Measurements from ENCODE around the gene DDX18. TPM values are rescaled to one million over a fixed set of nuclear protein-coding genes. Genes with fewer than 3 reads are reported as not detected.

DDX18 gene
- total RNA-seq, 2 experiments from 2014 or later: 68.5 to 160 TPM

DNA sequence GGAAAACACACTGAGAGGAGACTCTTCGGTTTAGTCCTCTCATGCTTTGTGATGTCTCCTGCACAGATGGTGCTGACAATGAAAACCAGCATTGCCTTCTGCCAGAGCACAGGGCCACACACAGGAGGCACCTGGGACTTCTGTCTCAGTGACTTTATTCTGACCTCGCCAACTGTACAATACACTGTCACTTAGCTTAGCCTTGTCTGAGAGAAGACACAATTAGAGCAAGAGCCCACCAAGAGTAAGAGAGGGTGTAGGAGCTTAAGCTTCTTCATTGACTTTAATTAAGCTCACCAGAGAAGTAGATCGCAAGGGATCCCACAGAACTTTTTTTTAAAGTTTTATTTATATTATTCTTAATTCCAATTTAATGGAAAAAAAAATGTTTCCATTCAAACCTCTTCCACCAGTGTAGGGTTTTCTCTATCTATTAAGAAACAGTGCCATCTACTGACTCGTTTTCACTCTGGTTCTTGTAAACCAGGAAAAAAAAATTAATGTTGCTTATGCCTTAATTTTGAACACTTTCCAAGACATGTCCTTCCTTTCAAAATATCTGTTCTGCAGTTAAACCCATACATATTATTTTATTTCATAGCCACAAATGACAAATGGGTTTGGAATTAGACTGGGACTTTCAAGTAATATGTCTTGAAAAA lies 42.4 kb upstream of the DDX18 start:
- no peak overlapping the region for H3K27ac ChIP-seq (ENCODE audit: low read depth, low read length, poor library complexity, severe bottlenecking)
- no peaks in the 10 kb centered on the region for H3K9me2 ChIP-seq (ENCODE audit: insufficient read depth, low read length)
- BruUV-seq (replicated peaks): no TSS peak
- TF ChIP-seq EZH2phosphoT487 (IDR thresholded peaks at IDR 0.05; ENCODE audit: borderline replicate concordance, low read depth, low read length) (no peak), CTCF (conservative IDR thresholded peaks at IDR 0.05; ENCODE audit: low read length) (peak; percentile 78)
- CTCF ChIA-PET (ENCODE audit: unreplicated experiment): interaction anchor here (0.6 kb wide), 1 partner anchor 714 kb away, joined by 3 read pairs; no protein-coding TSS in a partner anchor
- H3K9me3 ChIP-seq (ENCODE audit: low read length): no peaks in the 10 kb centered on the region
- H3K36me3 ChIP-seq (ENCODE audit: insufficient read depth, low read length): no peaks in the 10 kb centered on the region
- no peak overlapping the region for H3K4me3 ChIP-seq (ENCODE audit: low read depth, low read length, poor library complexity, severe bottlenecking)
- no peak overlapping the region for H3K4me2 ChIP-seq (ENCODE audit: low read length)
- H2AFZ ChIP-seq (ENCODE audit: low read length): no peak overlapping the region
- intact Hi-C loops (cut with micrococcal nuclease; ENCODE audit: unreplicated experiment): loop anchor here (2.0 kb wide), 1 partner anchor 301 kb away; no protein-coding TSS in a partner anchor
- H3K4me1 ChIP-seq (ENCODE audit: insufficient read depth, low read length, poor library complexity, severe bottlenecking): no peaks in the 10 kb centered on the region
- peak; percentile 29 for DNase-seq (ENCODE audit: low spot score)
- no peaks in the 10 kb centered on the region for H3K79me2 ChIP-seq (ENCODE audit: insufficient read depth, low read depth, low read length)
- H4K20me1 ChIP-seq (ENCODE audit: insufficient read depth, low read length): no peaks in the 10 kb centered on the region
- POLR2A ChIA-PET: interaction anchor here (0.7 kb wide), 2 partner anchors 76 to 807 kb away, joined by 3 read pairs; no protein-coding TSS in a partner anchor

DNA sequence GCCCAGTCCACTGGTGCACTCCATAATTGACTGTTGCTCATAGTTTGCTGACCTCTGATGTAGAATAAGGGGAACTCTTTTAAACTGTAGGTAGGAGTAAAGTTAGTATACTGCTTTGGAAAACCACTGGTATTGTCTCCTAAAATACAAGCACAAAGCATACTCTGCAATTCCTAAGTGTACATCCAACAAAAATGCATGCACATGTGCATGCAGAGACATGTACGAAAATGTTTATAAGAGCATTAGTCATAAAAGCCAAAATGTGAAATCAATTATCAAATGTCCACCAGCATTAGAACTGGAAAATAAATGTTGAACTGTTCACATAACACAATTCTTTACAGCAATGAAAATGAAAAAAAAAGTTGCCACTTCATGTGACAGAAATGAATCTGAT lies 39.8 kb upstream of the DDX18 start:
- H3K4me1 ChIP-seq (ENCODE audit: insufficient read depth, low read length, poor library complexity, severe bottlenecking): no peaks in the 10 kb centered on the region
- no peak overlapping the region for H3K27ac ChIP-seq (ENCODE audit: low read depth, low read length, poor library complexity, severe bottlenecking)
- ChIA-PET POLR2A (no interaction called here), CTCF (ENCODE audit: unreplicated experiment) (no interaction called here)
- H3K4me2 ChIP-seq (ENCODE audit: low read length): no peak overlapping the region
- H4K20me1 ChIP-seq (ENCODE audit: insufficient read depth, low read length): no peaks in the 10 kb centered on the region
- no peaks in the 10 kb centered on the region for H3K36me3 ChIP-seq (ENCODE audit: insufficient read depth, low read length)
- intact Hi-C loops (cut with micrococcal nuclease; ENCODE audit: unreplicated experiment): no loop called here
- H3K9me3 ChIP-seq (ENCODE audit: low read length): no peaks in the 10 kb centered on the region
- no peaks in the 10 kb centered on the region for H3K79me2 ChIP-seq (ENCODE audit: insufficient read depth, low read depth, low read length)
- DNase-seq (ENCODE audit: low spot score): no peak
- no peak overlapping the region for H2AFZ ChIP-seq (ENCODE audit: low read length)
- no TSS peak for BruUV-seq (replicated peaks)
- no peaks in the 10 kb centered on the region for H3K9me2 ChIP-seq (ENCODE audit: insufficient read depth, low read length)
- TF ChIP-seq CTCF (conservative IDR thresholded peaks at IDR 0.05; ENCODE audit: low read length): no peak
- no peak for TF ChIP-seq EZH2phosphoT487 (IDR thresholded peaks at IDR 0.05; ENCODE audit: borderline replicate concordance, low read depth, low read length)
- H3K4me3 ChIP-seq (ENCODE audit: low read depth, low read length, poor library complexity, severe bottlenecking): no peak overlapping the region

- no TSS peak for BruUV-seq (replicated peaks)
These were observed 38.7 kb upstream of the DDX18 start for GRCh38 chr2:117775703-117776219.

More at GRCh38 chr2:117775703-117776219, 38.7 kb upstream of the DDX18 start:
- Histone ChIP-seq H3K9me2 (ENCODE audit: insufficient read depth, low read length) (no peaks in the 10 kb centered on the region), H3K4me3 (ENCODE audit: low read depth, low read length, poor library complexity, severe bottlenecking) (no peak overlapping the region), H3K79me2 (ENCODE audit: insufficient read depth, low read depth, low read length) (no peaks in the 10 kb centered on the region), H2AFZ (ENCODE audit: low read length) (no peak overlapping the region), H3K27ac (ENCODE audit: low read depth, low read length, poor library complexity, severe bottlenecking) (no peak overlapping the region), H3K4me1 (ENCODE audit: insufficient read depth, low read length, poor library complexity, severe bottlenecking) (no peaks in the 10 kb centered on the region), H4K20me1 (ENCODE audit: insufficient read depth, low read length) (no peaks in the 10 kb centered on the region), H3K9me3 (ENCODE audit: low read length) (no peaks in the 10 kb centered on the region), H3K36me3 (ENCODE audit: insufficient read depth, low read length) (no peaks in the 10 kb centered on the region), H3K4me2 (ENCODE audit: low read length) (no peak overlapping the region)
- intact Hi-C loops (cut with micrococcal nuclease; ENCODE audit: unreplicated experiment): no loop called here
- DNase-seq (ENCODE audit: low spot score): no peak
- CTCF ChIA-PET (ENCODE audit: unreplicated experiment): no interaction called here
- no peak for TF ChIP-seq EZH2phosphoT487 (IDR thresholded peaks at IDR 0.05; ENCODE audit: borderline replicate concordance, low read depth, low read length)
- TF ChIP-seq CTCF (conservative IDR thresholded peaks at IDR 0.05; ENCODE audit: low read length): no peak
- POLR2A ChIA-PET: no interaction called here
